ENCODE measurements around the gene SOX6. TPM values are rescaled to one million over a fixed set of nuclear protein-coding genes. Genes with fewer than 3 reads are reported as not detected.

The SOX6 gene
- polyA plus RNA-seq, 1 of the 3 experiments (the other 2 are of a cell fraction): 0.03 TPM

DNA sequence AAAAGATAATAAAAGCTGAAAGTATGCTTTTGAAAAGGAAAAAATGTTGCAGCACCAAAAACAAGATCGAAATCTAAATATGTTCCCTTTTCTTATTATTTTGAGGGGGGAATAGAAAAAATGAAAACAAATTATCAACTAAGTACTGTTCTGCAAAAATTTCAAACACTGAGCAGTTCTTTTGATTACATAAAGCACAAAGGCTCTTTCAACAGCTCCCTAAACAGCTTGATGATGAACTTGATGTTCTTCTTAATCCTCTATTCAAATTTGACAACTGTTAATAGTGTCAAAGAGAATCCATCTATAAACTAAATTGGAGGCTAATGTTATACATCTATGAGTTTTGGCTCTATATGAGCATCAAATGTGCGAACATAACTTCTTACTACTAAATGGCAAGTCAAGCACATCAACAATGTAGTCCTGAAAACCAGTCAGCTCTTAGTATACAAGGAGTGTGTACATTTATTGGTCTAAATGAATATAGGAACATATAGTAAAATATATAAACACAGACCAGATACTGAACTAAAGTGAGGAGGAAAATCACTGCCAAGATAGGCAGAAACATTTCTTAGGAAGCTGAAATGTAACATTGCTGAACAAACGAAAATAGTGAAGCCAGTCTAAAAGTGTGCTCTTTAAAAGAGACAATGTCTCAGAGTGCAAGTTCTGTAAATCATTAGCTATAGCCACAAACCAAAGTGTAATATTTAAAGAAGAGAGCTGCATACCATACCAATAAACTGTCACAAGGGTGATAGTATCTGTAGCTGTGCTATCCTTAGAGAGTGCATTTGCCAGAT lies 94.3 kb downstream of the SOX6 start (continued):
- TF ChIP-seq, protein P1, sequence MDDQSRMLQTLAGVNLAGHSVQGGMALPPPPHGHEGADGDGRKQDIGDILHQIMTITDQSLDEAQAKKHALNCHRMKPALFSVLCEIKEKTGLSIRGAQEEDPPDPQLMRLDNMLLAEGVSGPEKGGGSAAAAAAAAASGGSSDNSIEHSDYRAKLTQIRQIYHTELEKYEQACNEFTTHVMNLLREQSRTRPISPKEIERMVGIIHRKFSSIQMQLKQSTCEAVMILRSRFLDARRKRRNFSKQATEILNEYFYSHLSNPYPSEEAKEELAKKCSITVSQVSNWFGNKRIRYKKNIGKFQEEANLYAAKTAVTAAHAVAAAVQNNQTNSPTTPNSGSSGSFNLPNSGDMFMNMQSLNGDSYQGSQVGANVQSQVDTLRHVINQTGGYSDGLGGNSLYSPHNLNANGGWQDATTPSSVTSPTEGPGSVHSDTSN (IDR thresholded peaks at IDR 0.05): no peak
- no peak for TF ChIP-seq RXRA (IDR thresholded peaks at IDR 0.05; ENCODE audit: borderline replicate concordance, low read depth)
- no peak for TF ChIP-seq RCOR1 (IDR thresholded peaks at IDR 0.05; ENCODE audit: low read length)
- TF ChIP-seq NRF1 (IDR thresholded peaks at IDR 0.05; ENCODE audit: low read depth, low read length): no peak
- no peak for TF ChIP-seq ELF1 (IDR thresholded peaks at IDR 0.05)

DNA sequence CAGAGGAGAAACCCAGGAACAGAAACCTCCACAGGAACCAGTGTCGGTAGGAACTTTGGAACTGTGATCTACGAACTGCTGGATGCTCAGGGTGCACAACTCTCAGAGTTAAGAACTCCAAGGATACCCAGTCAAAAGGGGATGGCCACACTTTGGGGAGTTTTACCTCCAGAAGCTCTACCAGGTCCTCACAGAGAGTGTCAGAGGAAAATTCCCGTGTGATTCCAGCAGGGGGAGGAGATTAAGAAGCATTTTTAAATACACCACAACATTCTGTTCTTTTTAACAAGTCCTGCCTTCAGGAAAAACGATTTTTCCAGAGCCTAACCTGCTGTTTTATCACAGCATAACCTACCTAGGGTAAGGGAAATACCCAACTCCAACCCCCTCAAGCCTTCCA lies 104.0 kb downstream of the SOX6 start:
- CTCF ChIA-PET: interaction anchor here (1.2 kb wide), 1 partner anchor 10 kb away, joined by 3 read pairs; no protein-coding TSS in a partner anchor
- Histone ChIP-seq H3K4me2 (no peak overlapping the region), H3F3A (replicated peaks; ENCODE audit: insufficient read depth) (no peaks in the 10 kb centered on the region), H3K9ac (no peak overlapping the region), H3K27me3 (ENCODE audit: insufficient read depth) (no peaks in the 10 kb centered on the region), H3K27ac (ENCODE audit: low read depth in 2 of 2, low read length in 1 of 2) (no peak overlapping the region), H3K9me3 (no peaks in the 10 kb centered on the region), H4K20me1 (ENCODE audit: insufficient read depth) (no peaks in the 10 kb centered on the region), H2AFZ (ENCODE audit: low read depth) (no peak overlapping the region), H3K79me2 (ENCODE audit: insufficient read depth) (no peaks in the 10 kb centered on the region; the same call in 1 of the 2 replicates), H3K4me1 (ENCODE audit: control insufficient read depth in 1 of 2, insufficient read depth in 2 of 2, low read depth in 1 of 2, low read length in 1 of 2) (no peaks in the 10 kb centered on the region), H3K9me2 (no peaks in the 10 kb centered on the region), H3K36me3 (replicated peaks in 1 of 2; ENCODE audit: control insufficient read depth in 1 of 2, insufficient read depth in 2 of 2, low read length in 1 of 2) (no peaks in the 10 kb centered on the region), H3K4me3 (ENCODE audit: low read depth in 2 of 2, low read length in 1 of 2) (no peak overlapping the region)
- DNase-seq: peak; percentile 0
- WGBS (ENCODE audit: low lambda C conversion rate): 31% methylated on average over 4 of the region's 4 CpGs
- POLR2A ChIA-PET: no interaction called here
- TF ChIP-seq YY1 (IDR thresholded peaks at IDR 0.05; ENCODE audit: low read depth): no peak
- peak; percentile 41 for TF ChIP-seq CTCF (IDR thresholded peaks at IDR 0.05)
- TF ChIP-seq, protein P2, sequence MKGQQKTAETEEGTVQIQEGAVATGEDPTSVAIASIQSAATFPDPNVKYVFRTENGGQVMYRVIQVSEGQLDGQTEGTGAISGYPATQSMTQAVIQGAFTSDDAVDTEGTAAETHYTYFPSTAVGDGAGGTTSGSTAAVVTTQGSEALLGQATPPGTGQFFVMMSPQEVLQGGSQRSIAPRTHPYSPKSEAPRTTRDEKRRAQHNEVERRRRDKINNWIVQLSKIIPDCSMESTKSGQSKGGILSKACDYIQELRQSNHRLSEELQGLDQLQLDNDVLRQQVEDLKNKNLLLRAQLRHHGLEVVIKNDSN (IDR thresholded peaks at IDR 0.05; ENCODE audit: borderline replicate concordance, low read depth): no peak
- TF ChIP-seq RAD21 (IDR thresholded peaks at IDR 0.05; ENCODE audit: low read length): peak; percentile 10; the same call in 1 of the 2 replicates
- no peak for TF ChIP-seq FOXJ3 (CRISPR knock-in tag; IDR thresholded peaks at IDR 0.05)
- no peak for TF ChIP-seq RXRA (IDR thresholded peaks at IDR 0.05; ENCODE audit: borderline replicate concordance, low read depth)
- TF ChIP-seq ELF1 (IDR thresholded peaks at IDR 0.05): no peak

- no peak for DNase-seq
- ChIA-PET POLR2A (no interaction called here), CTCF (no interaction called here)
- Histone ChIP-seq H3K36me3 (replicated peaks in 1 of 2; ENCODE audit: control insufficient read depth in 1 of 2, insufficient read depth in 2 of 2, low read length in 1 of 2) (no peaks in the 10 kb centered on the region), H2AFZ (ENCODE audit: low read depth) (no peak overlapping the region), H3K9me2 (no peaks in the 10 kb centered on the region), H3K27ac (ENCODE audit: low read depth in 2 of 2, low read length in 1 of 2) (no peak overlapping the region), H3K9ac (no peak overlapping the region), H3K4me2 (no peak overlapping the region), H4K20me1 (ENCODE audit: insufficient read depth) (no peaks in the 10 kb centered on the region), H3K4me1 (ENCODE audit: control insufficient read depth in 1 of 2, insufficient read depth in 2 of 2, low read depth in 1 of 2, low read length in 1 of 2) (no peaks in the 10 kb centered on the region), H3K79me2 (ENCODE audit: insufficient read depth) (no peaks in the 10 kb centered on the region; the same call in 1 of the 2 replicates), H3F3A (replicated peaks; ENCODE audit: insufficient read depth) (no peaks in the 10 kb centered on the region), H3K27me3 (ENCODE audit: insufficient read depth) (no peaks in the 10 kb centered on the region), H3K4me3 (ENCODE audit: low read depth in 2 of 2, low read length in 1 of 2) (no peak overlapping the region), H3K9me3 (no peaks in the 10 kb centered on the region; the same call in 1 of the 2 replicates)
- TF ChIP-seq, protein P3, sequence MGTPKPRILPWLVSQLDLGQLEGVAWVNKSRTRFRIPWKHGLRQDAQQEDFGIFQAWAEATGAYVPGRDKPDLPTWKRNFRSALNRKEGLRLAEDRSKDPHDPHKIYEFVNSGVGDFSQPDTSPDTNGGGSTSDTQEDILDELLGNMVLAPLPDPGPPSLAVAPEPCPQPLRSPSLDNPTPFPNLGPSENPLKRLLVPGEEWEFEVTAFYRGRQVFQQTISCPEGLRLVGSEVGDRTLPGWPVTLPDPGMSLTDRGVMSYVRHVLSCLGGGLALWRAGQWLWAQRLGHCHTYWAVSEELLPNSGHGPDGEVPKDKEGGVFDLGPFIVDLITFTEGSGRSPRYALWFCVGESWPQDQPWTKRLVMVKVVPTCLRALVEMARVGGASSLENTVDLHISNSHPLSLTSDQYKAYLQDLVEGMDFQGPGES (IDR thresholded peaks at IDR 0.05; ENCODE audit: low read depth, low read length): no peak
- TF ChIP-seq YY1 (IDR thresholded peaks at IDR 0.05; ENCODE audit: low read depth): no peak
- TF ChIP-seq MXI1 (IDR thresholded peaks at IDR 0.05; ENCODE audit: low read depth, low read length): no peak
- WGBS (ENCODE audit: low lambda C conversion rate): 30% methylated on average over 2 of the region's 2 CpGs
These were observed 108.1 kb downstream of the SOX6 start for GRCh38 chr11:16248248-16248647.

Measured in SK-N-SH (cell line).